ENCODE measurements around the gene MFSD6.
"Not testable (repeated sequence)": the region's sequence is repeated elsewhere in the genome, so short reads cannot be mapped to it uniquely, and the experiment has no call there.

Gene MFSD6

DNA sequence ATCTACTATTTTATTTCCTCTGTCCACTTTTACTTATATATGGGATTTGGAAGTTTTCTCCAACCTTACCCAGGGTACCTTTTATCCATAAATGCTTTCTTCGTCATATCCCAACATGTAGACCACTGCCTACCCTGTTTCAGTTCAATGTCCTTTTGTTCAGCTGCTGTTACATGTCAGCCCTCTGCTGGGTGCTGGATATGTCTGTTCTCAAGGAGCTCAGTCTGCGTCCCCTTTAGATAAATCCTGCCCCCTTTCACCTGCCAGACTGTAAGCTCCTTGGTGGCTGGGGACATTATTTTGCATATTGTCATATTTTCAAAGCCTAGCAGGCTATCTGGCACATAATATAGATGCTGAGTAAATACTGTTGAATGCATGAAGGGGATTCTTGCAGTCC is 73.2 kb downstream of the MFSD6 start:
- intact Hi-C loops (cut with DNase I), result no loop called here
- DNase-seq, result peak in 15 of 42 donors; percentile 19 to 73 (median 45)

DNA sequence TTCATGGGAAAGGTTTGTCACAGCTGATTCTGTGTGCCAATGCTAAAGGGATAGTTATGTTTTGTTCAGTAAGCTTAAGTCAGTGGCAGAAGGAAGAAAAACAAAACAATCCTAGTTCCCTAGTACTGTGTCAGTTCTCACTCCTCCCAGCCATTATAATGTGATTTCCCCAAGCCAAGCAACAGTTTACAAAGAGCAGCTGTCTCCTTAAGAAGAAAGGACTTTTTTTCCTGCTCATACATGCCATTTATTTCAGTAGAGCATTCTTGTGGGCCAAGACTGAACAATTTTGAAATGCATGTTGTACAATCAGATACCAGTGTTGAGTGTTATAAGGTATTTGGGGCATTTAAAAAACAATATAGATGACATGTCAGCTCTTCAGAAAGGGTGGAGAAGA is 74.3 kb downstream of the MFSD6 start:
- intact Hi-C loops (cut with DNase I), result no loop called here
- DNase-seq, result no peak

DNA sequence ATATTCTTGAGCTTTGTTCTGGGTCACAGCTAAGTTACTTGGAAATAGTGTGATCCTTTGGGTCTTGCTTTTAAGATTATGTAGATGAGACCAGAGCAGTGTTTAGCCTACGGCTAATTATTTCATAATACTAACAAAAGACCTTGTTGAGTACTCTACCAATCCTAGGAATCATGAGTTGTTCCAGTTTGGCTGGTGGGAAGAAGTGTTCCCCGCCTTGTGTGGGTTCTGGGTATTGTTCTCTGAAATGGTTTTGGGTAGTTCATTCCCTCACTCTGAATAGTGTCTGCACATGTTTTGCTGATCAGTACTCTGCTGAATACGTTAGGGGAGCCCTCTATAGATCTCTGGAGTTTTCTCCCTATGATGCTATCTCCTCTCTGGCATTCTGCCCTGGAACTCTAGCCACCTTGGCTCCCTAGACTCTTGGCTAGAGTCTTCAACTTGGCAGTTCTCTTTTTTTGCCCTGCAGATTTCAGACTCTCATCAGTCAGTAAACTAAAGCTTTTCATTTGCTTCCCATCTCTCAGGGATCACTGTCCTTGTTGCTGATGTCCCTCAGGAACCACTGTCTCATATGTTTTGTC is 78.0 kb downstream of the MFSD6 start:
- intact Hi-C loops (cut with DNase I), result no loop called here

DNA sequence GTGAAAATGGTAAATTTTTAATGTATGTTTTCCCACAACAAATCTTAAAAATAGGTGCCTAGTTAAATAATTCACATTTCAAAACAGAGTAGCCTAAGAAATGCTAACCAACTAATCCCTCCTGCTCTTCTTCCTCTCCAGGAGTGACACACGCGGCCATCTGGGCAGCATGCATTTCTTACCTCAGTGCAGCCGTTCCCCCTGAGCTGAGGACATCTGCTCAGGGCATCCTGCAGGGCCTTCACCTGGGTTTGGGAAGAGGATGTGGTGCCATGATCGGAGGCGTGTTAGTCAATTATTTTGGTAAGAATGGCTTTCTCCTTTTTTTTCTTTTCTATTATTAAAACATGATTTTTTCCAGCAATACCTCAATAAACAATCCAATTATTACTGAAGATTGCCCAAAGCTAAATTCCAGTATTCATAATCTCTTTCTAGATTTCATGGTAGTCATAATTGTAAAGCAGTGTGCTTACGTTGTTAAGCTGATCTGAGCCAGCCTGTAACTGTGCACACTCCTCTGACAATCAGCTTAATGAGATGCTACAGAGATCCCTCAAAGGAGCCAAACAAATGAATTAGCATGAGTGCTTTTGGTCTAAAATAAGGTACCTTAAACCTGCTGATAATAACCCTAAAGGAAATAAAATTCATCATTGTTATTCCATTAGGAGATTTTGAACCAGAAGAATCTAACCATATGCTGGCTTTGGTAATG is 80.5 kb downstream of the MFSD6 start:
- intact Hi-C loops (cut with DNase I), result no loop called here
- no peak for DNase-seq

More for the DNA sequence above, 78.0 kb downstream of the MFSD6 start:
- DNase-seq, result no peak

DNA sequence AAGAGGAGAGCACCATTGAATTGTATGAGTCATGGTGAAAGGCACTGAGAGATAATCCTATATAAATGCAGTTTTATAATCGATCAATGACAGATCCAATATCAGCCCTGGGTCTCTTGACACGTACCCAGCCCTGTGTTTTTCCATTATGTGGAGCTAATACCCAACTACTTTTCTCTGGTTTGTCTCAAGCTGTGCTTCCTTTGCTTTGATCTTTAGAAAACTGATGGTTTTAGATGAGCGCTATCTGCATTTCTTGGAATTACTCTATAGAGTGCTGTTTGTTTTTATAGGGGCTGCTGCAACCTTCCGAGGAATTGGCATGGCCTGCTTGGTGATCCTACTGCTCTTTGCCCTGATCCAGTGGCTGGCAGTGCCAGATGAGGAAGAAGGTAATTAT is 81.3 kb downstream of the MFSD6 start:
- intact Hi-C loops (cut with DNase I), result no loop called here
- no peak for DNase-seq

DNA sequence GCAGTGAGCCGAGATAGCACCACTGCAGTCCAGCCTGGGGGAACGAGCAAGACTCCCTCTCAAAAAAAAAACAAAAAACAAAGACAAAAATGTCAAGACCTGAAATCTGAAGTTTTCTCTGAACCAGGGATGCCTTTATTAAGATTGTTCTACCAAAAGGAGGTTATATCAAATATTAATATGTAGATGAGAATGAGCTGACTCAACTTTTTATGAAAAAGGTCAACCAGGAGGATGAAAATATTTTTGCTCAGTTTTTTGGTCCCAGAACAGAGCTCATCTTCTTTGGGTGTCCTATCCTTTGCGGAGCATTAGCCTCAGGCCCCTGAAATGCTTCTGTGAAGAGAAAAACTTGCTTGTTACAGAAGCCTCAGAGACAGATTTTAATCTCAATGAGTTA is 82.3 kb downstream of the MFSD6 start:
- no peak for DNase-seq
- intact Hi-C loops (cut with DNase I), result no loop called here

DNA sequence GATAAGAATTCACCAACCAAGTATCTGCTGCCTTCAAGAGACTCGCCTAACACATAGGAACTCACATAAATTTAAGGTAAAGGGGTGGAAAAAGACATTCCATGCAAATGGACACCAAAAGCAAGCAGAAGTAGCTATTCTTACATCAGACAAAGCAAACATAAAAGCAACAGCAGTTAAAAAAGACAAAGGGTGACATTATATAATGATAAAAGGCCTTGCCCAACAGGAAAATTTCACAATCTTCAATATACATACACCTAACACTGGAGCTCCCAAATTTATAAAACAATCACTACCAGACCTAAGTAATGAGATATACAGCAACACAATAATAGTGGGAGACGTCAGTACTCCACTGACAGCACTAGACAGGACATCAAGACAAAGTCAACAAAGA is 84.9 kb downstream of the MFSD6 start:
- intact Hi-C loops (cut with DNase I), result no loop called here
- no peak for DNase-seq

DNA sequence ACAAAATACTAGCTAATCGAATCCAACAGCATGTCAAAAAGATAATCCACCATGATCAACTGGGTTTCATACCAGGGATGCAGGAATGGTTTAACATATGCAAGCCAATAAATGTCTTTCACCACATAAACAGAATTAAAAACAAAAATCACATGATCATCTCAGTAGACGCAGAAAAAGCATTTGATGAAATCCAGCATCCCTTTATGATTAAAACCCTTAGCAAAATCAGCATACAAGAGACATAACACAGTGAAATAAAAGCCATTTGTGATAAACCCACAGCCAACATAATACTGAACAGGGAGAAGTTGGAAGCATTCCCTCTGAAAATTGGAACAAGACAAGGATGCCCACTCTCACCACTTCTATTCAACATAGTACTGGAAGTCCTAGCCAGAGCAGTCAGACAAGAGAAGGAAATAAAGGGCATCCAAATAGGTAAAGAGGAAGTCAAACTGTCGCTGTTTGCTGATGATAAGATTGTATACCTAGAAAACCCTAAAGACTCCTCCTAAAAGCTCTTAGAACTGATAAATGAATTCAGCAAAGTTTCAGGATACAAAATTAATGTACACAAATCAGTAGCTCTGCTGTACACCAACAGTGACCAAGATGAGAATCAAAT is 86.6 kb downstream of the MFSD6 start:
- intact Hi-C loops (cut with DNase I); DNase-seq: not testable (repeated sequence)

DNA sequence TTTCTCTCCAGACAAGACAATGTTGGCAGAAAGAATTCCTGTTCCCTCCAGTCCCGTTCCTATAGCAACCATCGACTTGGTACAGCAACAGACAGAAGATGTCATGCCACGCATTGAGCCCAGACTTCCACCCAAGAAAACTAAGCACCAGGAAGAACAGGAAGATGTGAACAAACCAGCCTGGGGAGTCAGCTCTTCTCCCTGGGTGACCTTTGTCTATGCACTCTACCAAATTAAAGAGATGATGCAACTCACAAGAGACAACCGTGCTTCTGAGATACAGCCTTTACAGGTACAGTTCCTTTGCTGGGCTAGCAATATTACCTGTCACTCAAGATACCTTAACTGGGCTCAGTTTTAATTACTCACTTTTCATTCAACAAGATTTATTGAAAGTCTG is 89.3 kb downstream of the MFSD6 start:
- intact Hi-C loops (cut with DNase I), result no loop called here
- peak in 20 of 42 donors; percentile 17 to 83 (median 52) for DNase-seq

DNA sequence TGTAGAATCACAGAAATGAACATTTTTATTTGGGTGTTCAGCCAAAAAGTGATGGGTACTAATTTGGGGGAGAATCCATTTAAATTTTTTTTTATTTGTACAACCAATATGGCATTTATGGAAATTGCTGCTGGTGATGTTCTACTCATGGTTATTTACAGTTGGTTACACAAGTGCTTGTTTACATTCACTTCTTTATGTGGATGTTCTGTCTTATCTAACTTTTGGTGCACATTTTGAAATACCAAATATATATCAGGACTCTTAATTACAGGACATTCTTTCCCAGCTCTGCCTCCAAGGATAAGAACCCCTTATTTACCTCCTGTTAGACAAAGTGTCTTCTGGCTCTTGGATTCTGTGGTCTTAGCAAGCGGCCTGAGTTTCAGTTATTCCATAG is 91.1 kb downstream of the MFSD6 start:
- intact Hi-C loops (cut with DNase I), result no loop called here
- no peak for DNase-seq

DNA sequence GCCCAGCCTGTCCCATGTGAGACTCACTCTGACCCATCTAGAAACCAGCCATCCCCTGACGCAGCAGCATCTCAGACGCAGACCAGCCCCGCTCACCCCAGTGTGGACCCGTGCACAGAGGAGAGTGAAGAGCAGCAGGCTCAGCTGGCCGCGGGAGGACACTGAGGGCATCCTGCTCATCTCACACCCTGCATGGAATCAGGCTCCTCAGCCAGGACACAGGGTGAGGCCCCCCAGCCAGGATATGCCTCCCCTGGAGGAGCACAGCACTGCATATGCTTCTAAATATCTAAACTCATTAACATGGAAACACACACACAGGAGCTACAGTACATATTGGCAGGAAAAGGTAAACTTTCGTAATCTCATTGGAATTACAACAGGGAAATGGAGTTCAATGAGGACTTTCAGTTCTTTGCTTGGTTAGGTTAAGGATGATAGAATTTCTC is 91.9 kb downstream of the MFSD6 start:
- peak in 7 of 42 donors; percentile 15 to 63 (median 37) for DNase-seq
- intact Hi-C loops (cut with DNase I), result loop anchor here (10.0 kb wide), 2 partner anchors 95 to 175 kb away; partner anchors contain the start of gene MFSD6

DNA sequence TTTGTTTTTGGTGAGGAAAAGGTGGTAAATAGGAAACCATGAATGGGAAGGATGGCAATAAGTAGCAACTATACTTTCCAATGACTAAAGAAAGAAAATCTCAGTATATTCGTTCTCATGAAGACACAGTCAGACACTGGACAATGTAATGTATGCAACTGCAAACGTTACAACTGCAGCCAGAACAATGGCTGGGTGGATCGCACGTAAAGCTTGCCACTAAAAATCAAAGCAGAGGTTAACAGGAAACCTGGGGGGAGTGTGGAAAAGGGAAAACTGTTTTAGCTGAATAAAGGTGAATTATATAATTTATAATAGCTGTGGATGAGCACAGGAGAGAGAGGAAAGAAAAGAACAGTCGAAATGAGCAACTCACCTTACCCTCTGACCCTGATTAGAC is 93.1 kb downstream of the MFSD6 start:
- intact Hi-C loops (cut with DNase I), result loop anchor here (10.0 kb wide), 2 partner anchors 96 to 176 kb away; partner anchors contain the start of gene MFSD6
- DNase-seq, result no peak

DNA sequence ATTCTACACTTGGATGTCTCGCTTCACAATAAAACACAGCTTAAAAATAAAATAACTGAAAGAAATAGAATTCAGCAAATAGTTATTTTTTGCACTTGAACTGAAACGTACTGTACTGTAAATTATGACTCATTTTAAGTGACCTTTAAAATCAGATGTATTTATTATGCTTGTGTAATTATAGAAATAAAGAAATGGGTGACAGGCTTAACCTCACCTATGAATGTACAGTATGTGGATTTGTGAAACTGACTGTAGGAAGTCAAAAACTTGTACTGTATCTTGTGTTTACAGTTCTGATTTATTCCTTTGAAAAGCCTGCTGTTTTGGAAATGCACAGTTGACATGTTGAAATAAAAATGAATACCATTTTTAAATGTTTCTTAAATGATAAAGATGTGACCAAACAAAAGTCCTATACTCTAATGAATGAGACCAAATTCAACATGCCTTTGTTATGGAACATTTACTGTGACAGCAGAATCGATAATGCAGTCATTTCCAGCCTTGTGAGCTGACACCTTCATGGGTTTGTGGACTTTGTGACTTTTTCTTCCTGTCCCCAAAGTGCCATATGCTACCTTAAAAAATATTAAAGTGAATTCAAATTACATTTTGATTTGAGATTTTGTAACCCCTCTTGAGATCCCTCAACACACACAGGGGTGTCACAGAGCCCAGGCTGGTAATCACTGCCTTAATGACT is 93.7 kb downstream of the MFSD6 start:
- intact Hi-C loops (cut with DNase I), result loop anchor here (10.0 kb wide), 2 partner anchors 97 to 177 kb away; partner anchors contain the start of gene MFSD6

DNA sequence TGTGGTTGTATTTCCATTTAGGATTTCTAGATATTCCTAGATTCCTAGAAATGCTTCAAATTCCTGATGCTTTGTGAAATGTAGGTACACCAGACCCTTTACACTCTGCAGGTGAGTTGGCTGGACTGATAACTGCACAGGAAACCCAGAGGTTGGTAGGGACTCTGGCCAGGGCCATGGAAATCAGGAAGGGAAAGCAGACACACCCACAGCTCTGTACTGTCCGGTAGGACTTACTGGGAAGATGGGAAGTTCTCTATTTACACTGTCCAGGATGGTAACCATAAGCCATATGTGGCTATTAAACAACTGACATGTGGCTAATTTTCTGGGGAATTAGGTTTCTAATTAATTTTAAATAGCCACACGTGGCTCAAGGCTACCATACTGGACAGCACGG is 94.9 kb downstream of the MFSD6 start:
- DNase-seq, result no peak
- intact Hi-C loops (cut with DNase I), result loop anchor here (10.0 kb wide), 2 partner anchors 98 to 178 kb away; partner anchors contain the start of gene MFSD6

More for the DNA sequence above, 93.7 kb downstream of the MFSD6 start:
- no peak for DNase-seq

DNA sequence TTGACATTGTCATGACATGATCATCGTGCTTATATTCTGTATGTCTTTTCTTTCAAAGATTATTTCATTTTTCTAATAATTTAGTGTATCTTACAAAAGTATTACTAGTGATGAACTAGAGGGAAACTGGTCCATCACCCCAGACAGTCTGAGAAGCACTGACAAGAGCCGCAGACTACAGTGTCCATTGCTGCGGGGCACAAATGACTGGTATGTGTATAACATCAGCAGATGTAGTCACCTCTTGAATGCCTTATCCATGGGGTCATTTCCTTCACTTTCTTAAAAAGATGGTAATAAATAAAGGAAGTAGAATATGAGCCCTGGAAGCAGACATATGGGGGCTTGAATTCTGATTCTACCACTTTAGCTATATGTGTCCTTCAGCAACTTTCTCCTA is 96.8 kb downstream of the MFSD6 start:
- intact Hi-C loops (cut with DNase I), result loop anchor here (10.0 kb wide), 2 partner anchors 100 to 180 kb away; partner anchors contain the start of gene MFSD6
- DNase-seq, result no peak

DNA sequence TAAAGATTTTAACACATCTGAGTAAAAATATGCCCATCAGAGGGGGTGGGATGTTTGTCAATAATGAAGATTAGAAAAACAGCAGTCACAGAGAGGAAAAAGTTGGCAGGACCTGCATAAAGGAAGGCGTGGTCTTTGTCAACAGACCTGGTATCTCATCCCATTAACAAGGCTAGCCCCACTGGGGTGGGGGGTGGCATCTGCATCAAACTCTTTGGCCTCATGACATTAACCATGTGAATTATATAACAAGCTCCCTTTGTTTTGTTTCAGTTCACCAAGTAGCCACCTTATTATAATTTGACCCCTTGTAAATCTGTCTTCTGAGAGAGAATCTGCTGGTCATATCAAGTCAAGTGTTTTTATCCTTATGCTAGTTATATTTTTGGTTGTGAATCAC is 97.5 kb downstream of the MFSD6 start:
- intact Hi-C loops (cut with DNase I), result loop anchor here (10.0 kb wide), 2 partner anchors 101 to 181 kb away; partner anchors contain the start of gene MFSD6
- peak in 1 of 42 donors; percentile 57 for DNase-seq

DNA sequence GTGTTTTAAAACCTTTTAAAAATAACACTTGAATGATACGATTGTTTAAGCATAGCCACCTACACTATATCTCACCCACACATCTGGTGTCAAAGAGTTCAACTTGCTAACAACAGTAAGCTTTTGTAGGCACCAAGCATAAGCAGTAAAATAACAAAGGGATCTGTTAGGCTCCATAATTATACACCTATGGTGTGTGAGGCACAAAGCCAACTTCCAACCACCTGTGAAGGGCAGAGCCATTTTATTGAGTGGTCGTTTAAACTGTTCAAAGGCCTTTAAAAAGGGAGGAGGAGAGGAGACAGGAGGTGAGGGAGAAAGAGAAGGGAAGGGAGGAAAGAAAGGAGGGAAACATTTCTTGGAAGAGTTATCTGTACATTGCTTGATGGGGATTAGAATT is 98.5 kb downstream of the MFSD6 start:
- intact Hi-C loops (cut with DNase I), result loop anchor here (10.0 kb wide), 2 partner anchors 102 to 182 kb away; partner anchors contain the start of gene MFSD6
- no peak for DNase-seq

DNA sequence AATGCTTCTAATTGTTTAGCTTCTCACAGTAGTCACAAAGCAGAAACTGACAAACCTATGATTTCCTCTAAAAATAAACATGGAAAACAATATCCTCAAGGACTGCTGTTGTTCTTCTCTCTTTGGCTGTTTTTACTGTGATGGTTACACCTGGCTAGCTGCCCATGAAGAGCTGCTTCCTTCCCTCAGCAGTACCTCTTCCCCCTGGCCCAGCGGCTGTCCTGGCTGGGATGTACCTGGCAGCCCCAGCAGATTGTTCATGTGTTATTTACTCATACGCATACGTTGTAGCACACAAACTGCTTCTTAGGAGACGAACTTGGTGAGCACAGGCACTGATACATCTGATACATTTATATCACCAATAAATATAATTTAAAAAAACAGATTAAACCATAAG is 99.0 kb downstream of the MFSD6 start:
- no peak for DNase-seq
- intact Hi-C loops (cut with DNase I), result loop anchor here (10.0 kb wide), 2 partner anchors 102 to 182 kb away; partner anchors contain the start of gene MFSD6

DNA sequence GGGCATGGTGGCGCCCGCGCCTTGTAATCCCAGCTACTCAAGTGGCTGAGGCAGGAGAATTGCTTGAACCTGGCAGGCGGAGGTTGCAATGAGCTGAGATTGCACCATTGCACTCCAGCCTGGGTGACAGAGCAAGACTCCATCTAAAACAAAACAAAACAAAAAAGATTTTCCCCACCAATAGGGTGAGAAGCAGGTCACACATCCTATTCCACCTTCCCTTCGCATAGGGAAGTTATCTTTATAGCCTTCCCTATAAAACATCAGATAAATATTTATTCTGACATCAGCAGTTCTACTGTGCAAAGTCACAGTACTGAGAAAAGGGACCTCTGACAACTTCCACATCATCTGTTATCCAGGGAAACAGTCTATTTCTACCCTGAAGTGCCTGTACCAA is 101.7 kb downstream of the MFSD6 start:
- intact Hi-C loops (cut with DNase I), result loop anchor here (10.0 kb wide), 3 partner anchors 105 to 425 kb away; partner anchors contain the start of gene MFSD6
- not testable (repeated sequence) for DNase-seq

Data from head of caudate nucleus (tissue), 42 donors.